Measurements from ENCODE around the gene DMRTC2. TPM values are rescaled to one million over a fixed set of nuclear protein-coding genes. Genes with fewer than 3 reads are reported as not detected.
"Not testable (repeated sequence)": the region's sequence is repeated elsewhere in the genome, so short reads cannot be mapped to it uniquely, and the experiment has no call there.

Gene DMRTC2
- total and polyA plus RNA-seq, 2 experiments from 2014 or later = not detected

- H3K36me3 ChIP-seq = peaks cover 31% of the 10 kb centered on the region
- H3K4me3 ChIP-seq = no peak overlapping the region
- no peaks in the 10 kb centered on the region for H3K9me3 ChIP-seq (ENCODE audit: low read depth)
- TF ChIP-seq, protein P1, sequence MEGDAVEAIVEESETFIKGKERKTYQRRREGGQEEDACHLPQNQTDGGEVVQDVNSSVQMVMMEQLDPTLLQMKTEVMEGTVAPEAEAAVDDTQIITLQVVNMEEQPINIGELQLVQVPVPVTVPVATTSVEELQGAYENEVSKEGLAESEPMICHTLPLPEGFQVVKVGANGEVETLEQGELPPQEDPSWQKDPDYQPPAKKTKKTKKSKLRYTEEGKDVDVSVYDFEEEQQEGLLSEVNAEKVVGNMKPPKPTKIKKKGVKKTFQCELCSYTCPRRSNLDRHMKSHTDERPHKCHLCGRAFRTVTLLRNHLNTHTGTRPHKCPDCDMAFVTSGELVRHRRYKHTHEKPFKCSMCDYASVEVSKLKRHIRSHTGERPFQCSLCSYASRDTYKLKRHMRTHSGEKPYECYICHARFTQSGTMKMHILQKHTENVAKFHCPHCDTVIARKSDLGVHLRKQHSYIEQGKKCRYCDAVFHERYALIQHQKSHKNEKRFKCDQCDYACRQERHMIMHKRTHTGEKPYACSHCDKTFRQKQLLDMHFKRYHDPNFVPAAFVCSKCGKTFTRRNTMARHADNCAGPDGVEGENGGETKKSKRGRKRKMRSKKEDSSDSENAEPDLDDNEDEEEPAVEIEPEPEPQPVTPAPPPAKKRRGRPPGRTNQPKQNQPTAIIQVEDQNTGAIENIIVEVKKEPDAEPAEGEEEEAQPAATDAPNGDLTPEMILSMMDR (IDR thresholded peaks at IDR 0.05; ENCODE audit: low read depth, low read length) = no peak
- H3K4me1 ChIP-seq (ENCODE audit: low read depth) = no peaks in the 10 kb centered on the region
- H3K27me3 ChIP-seq = no peaks in the 10 kb centered on the region
- peak in 1 of 2 donors; percentile 60 for DNase-seq (ENCODE audit: low read depth in 1 of 2, low spot score in 1 of 2)
- peak overlapping the region; percentile 48 for H3K27ac ChIP-seq
Measured at GRCh38 chr19:41870401-41870873, 25.6 kb downstream of the DMRTC2 start.

- Histone ChIP-seq H3K27ac (peak overlapping the region; percentile 29), H3K4me3 (no peak overlapping the region), H3K36me3 (peaks cover 24% of the 10 kb centered on the region), H3K27me3 (no peaks in the 10 kb centered on the region), H3K9me3 (ENCODE audit: low read depth) (no peaks in the 10 kb centered on the region), H3K4me1 (ENCODE audit: low read depth) (no peaks in the 10 kb centered on the region)
- TF ChIP-seq, protein P1 (IDR thresholded peaks at IDR 0.05; ENCODE audit: low read depth, low read length) = no peak
- DNase-seq (ENCODE audit: low read depth in 1 of 2, low spot score in 1 of 2) = peak in 1 of 2 donors; percentile 12
Measured at GRCh38 chr19:41871573-41872383, 26.9 kb downstream of the DMRTC2 start.

- TF ChIP-seq, protein P1 (IDR thresholded peaks at IDR 0.05; ENCODE audit: low read depth, low read length) = no peak
- Histone ChIP-seq H3K4me3 (no peak overlapping the region), H3K27ac (peak overlapping the region; percentile 29), H3K36me3 (peaks cover 24% of the 10 kb centered on the region), H3K27me3 (no peaks in the 10 kb centered on the region), H3K4me1 (ENCODE audit: low read depth) (no peaks in the 10 kb centered on the region), H3K9me3 (ENCODE audit: low read depth) (no peaks in the 10 kb centered on the region)
- DNase-seq (ENCODE audit: low read depth in 1 of 2, low spot score in 1 of 2) = no peak
Measured at GRCh38 chr19:41872384-41872774, 27.5 kb downstream of the DMRTC2 start.

DNA sequence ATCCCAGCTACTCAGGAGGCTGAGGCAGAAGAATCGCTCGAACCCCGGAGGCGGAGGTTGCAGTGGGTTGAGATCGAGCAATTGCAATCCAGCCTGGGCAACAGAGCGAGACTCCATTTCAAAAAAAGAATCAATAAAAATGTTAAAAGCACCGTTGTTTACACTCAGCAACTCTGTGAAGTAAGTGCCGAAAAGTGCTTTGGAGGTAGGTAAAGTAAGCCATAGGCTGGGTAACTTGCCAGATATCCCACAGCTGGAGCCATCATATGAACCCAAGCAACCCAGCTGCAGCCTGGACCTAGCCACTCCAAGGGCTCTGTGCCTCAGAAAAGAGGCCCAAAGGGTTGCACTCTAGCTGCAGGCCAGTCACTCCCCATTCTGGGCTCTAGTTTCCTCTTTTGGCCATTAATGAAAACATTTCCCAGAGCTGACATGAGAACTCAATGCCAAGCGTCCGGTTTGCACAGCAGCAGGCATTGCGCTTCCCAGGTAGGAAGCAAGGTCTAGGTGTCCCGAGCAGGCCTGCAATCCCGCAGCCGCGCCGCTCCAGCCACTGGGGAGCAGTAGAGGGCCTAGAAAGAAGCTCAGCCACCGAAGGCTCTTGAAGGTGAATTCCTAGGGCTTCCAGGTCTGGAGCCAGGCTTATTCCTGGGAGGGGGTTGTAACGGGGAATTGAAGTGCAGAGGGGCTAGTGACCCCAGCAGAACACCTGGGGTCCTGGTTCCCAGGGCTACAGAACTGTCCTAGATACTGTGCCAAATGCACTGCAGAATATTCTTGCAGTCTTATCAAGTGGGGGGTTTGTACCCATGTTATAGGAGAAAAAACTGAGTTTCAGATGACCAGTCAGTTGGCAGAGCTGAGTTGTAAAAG lies 28.2 kb downstream of the DMRTC2 start:
- Histone ChIP-seq H3K9me3 (ENCODE audit: low read depth) (no peaks in the 10 kb centered on the region), H3K4me1 (ENCODE audit: low read depth) (no peaks in the 10 kb centered on the region), H3K27ac (peak overlapping the region; percentile 29), H3K36me3 (peaks cover 20% of the 10 kb centered on the region), H3K4me3 (no peak overlapping the region), H3K27me3 (no peaks in the 10 kb centered on the region)
- TF ChIP-seq, protein P1 (IDR thresholded peaks at IDR 0.05; ENCODE audit: low read depth, low read length) = peak; percentile 83
- peak; percentile 71 to 76 for DNase-seq (ENCODE audit: low read depth in 1 of 2, low spot score in 1 of 2)

DNA sequence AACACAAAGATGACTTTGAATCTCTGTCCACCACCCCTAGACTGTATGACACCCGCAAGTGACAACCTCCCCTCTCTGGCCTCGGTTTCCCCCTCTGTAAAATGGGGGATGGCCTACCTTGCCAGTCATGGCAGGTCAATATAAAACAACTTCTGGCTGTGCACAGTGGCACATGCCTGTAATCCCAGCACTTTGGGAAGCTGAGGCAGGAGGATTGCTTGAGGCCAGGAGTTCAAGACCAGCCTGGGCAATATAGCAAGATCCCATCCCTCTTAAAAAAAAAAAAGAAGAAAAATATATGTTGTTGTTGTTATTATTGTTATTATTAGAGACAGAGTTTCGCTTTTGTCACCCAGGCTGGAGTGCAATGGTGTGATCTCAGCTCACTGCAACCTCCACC lies 31.1 kb downstream of the DMRTC2 start:
- not testable (repeated sequence) for H3K4me1 ChIP-seq (ENCODE audit: low read depth); H3K4me3 ChIP-seq; H3K27ac ChIP-seq; DNase-seq (ENCODE audit: low read depth in 1 of 2, low spot score in 1 of 2); H3K36me3 ChIP-seq; H3K27me3 ChIP-seq; H3K9me3 ChIP-seq (ENCODE audit: low read depth)
